ENCODE data around the gene SLC35A4.
"Not testable (repeated sequence)": the region's sequence is repeated elsewhere in the genome, so short reads cannot be mapped to it uniquely, and the experiment has no call there.

Gene SLC35A4

GRCh38 chr5:140576776-140577201, 12.2 kb downstream of the SLC35A4 start:
- H3K4me3 ChIP-seq (ENCODE audit: low read depth, low read length): no peak overlapping the region
- TF ChIP-seq CTCF (IDR thresholded peaks at IDR 0.05; ENCODE audit: insufficient read depth, low read depth, low read length, missing control alignments): no peak
- no peak for DNase-seq (ENCODE audit: low read depth)

GRCh38 chr5:140579188-140579747, 14.6 kb downstream of the SLC35A4 start:
- H3K4me3 ChIP-seq (ENCODE audit: low read depth, low read length); DNase-seq (ENCODE audit: low read depth): not testable (repeated sequence)

- TF ChIP-seq CTCF (IDR thresholded peaks at IDR 0.05; ENCODE audit: insufficient read depth, low read depth, low read length, missing control alignments): no peak
- no peak for DNase-seq (ENCODE audit: low read depth)
- H3K4me3 ChIP-seq (ENCODE audit: low read depth, low read length): no peak overlapping the region
These were observed 22.9 kb downstream of the SLC35A4 start for GRCh38 chr5:140587495-140587894.

- no peak for TF ChIP-seq CTCF (IDR thresholded peaks at IDR 0.05; ENCODE audit: insufficient read depth, low read depth, low read length, missing control alignments)
- no peak for DNase-seq (ENCODE audit: low read depth)
- no peak overlapping the region for H3K4me3 ChIP-seq (ENCODE audit: low read depth, low read length)
These were observed 23.9 kb downstream of the SLC35A4 start for GRCh38 chr5:140588311-140589070.

GRCh38 chr5:140590861-140591260, 26.2 kb downstream of the SLC35A4 start:
- H3K4me3 ChIP-seq (ENCODE audit: low read depth, low read length): no peak overlapping the region
- TF ChIP-seq CTCF (IDR thresholded peaks at IDR 0.05; ENCODE audit: insufficient read depth, low read depth, low read length, missing control alignments): no peak
- no peak for DNase-seq (ENCODE audit: low read depth)

- DNase-seq (ENCODE audit: low read depth): no peak
- TF ChIP-seq CTCF (IDR thresholded peaks at IDR 0.05; ENCODE audit: insufficient read depth, low read depth, low read length, missing control alignments): no peak
- H3K4me3 ChIP-seq (ENCODE audit: low read depth, low read length): no peak overlapping the region
These were observed 27.2 kb downstream of the SLC35A4 start for GRCh38 chr5:140591747-140592372.

- DNase-seq (ENCODE audit: low read depth); H3K4me3 ChIP-seq (ENCODE audit: low read depth, low read length): not testable (repeated sequence)
These were observed 28.4 kb downstream of the SLC35A4 start for GRCh38 chr5:140593070-140593469.

GRCh38 chr5:140594169-140594568, 29.5 kb downstream of the SLC35A4 start:
- H3K4me3 ChIP-seq (ENCODE audit: low read depth, low read length): no peak overlapping the region
- no peak for DNase-seq (ENCODE audit: low read depth)
- TF ChIP-seq CTCF (IDR thresholded peaks at IDR 0.05; ENCODE audit: insufficient read depth, low read depth, low read length, missing control alignments): no peak

Data from GM12865 (cell line).